GM18507 (cell line): ENCODE results near the gene SLC17A5.
"Not testable (repeated sequence)": the region's sequence is repeated elsewhere in the genome, so short reads cannot be mapped to it uniquely, and the experiment has no call there.

Experiments used
- DNase-seq: peaks from one replicate; pipeline ENCODE4 v3.0.0; 2011; ENCODE audit warnings: low read depth; ENCODE audit not compliant: insufficient read length; ENCODE audit errors: extremely low spot score
- FAIRE-seq: peaks from 2 replicates; lab custom pipeline; 2011; peaks lifted over from hg19 to GRCh38; lab: Jason Lieb, UNC

Gene SLC17A5

DNA sequence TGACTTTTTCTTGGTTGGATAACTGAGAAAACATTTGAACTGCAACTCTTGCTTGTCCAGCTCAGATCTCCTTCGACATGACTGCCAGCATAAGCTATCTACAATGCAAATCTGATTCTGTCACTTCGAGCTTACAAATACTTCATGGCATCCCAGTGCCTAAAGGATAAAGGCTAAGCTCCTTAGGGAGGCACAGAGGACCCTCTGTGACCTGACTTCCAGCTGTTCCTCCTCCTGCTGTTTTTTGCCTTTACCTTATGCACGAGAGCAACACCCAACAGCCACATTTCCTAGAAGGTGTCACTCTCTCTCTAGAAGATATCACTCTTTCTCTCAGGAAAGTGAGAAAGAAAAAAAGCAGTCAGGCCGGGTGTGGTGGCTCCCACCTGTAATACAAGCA is 23.4 kb downstream of the SLC17A5 start:
- DNase-seq (no peak), FAIRE-seq (no peak)

DNA sequence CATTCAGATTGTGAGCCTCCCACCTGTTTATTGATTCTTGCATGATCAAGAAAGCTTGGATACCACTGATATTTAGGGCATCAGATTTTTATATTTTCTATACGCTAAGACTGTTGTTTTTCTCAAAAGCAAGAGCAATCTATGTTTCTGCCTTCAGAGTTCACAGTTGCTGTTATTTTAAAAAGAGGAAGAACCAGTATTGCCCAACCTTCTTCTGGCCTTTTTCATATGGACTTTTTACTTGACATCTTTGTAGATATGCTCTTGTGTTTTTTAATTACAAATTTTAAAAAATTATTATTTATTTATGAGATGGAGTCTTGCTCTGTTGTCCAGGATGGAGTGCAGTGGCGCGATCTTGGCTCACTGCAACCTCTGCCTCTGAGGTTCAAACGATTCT is 28.9 kb downstream of the SLC17A5 start:
- DNase-seq (no peak), FAIRE-seq (no peak)

- DNase-seq, FAIRE-seq: not testable (repeated sequence)
These were observed 30.3 kb downstream of the SLC17A5 start for GRCh38 chr6:73623480-73623879.

DNA sequence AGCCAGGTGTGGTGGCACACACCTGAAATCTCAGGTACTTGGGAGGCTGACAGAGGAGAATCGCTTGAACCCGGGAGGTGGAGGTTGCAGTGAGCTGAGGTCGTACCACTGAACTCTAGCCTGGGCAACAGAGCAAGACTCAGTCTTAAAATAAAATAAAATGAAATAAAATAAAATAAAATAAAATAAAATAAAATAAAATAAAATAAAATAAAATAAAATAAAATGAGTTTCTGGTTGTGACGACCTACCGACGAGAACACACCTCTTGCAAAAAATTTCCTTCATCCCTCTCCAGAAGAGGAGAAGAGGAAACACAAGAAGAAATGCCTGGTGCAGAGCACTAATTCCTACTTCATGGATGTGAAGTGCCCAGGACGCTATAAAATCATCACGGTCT is 35.7 kb downstream of the SLC17A5 start:
- not testable (repeated sequence) for DNase-seq, FAIRE-seq

GRCh38 chr6:73614802-73615201 is 39.0 kb downstream of the SLC17A5 start:
- FAIRE-seq (no peak), DNase-seq (no peak)

DNA sequence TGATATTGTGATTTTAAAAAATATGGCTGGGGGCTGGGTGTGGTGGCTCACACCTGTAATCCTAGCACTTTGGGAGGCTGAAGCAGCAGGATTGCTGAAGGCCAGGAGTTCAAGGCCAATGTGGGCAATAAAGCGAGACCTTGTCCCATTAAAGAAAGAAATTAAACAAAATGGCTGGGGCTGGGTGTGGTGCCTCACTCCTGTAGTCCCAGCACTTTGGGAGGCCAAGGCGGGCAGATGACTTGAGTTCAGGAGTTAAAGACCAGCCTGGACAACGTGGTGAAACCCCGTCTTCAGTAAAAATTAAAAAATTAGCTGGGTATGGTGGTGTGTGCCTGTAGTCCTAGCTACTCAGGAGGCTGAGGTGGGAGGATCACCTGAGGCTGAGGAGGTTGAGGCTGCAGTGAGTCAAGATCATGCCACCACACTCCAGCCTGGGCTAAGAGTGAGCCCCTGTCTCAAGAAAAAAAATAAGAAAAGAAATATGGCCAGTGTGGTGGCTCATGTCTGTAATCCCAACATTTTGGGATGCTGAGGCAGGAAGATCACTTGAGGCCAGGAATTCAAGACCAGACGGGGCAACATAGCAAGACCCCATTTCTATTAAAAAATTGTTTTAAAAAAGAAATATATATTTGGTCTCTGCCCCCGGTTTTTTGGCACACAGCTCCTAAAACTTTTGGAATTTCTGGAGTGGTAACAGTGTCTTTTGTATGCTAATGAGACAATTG is 39.8 kb downstream of the SLC17A5 start:
- no peak for DNase-seq
- no peak for FAIRE-seq

DNA sequence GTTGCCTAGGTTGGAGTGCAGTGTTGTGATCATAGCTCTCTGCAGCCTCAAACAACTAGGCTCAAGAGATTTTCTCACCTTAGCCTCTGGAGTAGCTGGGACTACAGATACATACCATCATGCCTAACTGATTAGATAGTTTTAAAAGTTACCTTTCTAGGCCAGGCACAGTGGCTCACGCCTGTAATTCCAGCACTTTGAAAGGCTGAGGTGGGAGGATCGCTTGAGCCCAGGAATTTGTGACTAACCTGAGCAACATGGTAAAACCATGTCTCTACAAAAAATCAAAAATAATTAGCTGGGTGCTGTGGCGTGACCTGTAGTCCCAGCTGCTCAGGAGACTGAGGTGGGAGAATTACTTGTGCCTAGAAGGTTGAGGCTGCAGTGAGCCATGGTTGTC is 41.2 kb downstream of the SLC17A5 start:
- FAIRE-seq: no peak
- DNase-seq: no peak

DNA sequence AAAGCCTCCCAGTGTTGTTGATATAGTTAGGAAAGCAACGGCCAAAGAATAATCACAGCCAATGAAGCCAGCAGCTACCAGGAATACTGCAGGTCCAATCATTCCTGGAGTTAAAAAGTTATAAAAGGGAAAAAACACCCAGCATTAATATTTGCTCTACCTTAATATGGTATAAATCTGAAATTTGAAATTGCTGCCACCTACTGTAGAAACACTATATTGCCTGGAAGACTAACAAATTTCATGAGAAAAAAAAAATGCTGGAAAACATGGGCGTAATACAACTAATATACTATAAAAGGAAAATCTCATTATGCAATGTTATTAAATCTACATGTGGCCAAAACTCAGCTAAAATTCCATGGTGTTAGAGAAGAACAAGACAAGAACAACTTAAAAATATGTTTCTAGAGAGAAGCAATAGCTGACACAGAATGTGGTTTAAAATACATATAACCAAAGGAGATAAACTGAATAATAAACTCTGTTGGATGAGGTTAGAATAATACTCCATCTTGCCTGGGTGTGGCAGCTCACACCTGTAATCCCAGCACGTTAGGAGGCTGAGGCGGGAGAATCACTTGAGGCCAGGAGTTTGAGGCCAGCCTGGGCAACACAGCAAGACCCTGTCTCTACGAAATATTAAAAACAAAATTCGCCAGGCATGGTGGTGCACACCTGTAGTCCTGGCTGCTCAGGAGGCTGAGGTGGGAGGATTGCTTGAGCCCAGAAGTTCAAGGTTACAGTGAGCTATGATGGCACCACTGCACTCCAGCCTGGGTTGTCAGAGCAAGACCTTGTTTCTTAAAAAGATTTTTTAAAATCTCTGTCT is 43.1 kb downstream of the SLC17A5 start:
- peak; percentile 35 for FAIRE-seq

GRCh38 chr6:73608761-73609160 is 45.0 kb downstream of the SLC17A5 start:
- no peak for DNase-seq
- FAIRE-seq: no peak

More for the DNA sequence above, 43.1 kb downstream of the SLC17A5 start:
- no peak for DNase-seq

DNA sequence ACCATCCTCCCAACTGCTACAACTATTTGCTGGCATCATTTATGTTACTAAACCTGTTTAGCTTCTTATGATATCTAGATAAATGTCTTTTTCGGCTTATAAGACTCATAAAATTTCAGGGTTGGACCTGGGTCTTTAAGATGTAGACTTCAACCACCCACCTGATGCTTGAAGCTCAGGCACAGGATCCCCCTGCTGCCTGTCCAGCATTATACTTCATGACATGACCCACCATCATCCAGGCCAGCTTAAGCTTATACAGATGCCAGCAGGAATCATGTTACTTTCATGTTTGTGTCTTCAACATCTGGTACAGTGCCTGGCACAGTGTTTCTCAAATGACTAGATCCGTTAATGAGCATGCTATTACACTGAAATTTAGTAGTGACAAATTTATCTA is 47.4 kb downstream of the SLC17A5 start:
- FAIRE-seq (no peak), DNase-seq (no peak)

- DNase-seq (no peak), FAIRE-seq (no peak)
These were observed 49.3 kb downstream of the SLC17A5 start for GRCh38 chr6:73604461-73604860.

GRCh38 chr6:73604020-73604419 is 49.8 kb downstream of the SLC17A5 start:
- FAIRE-seq (no peak), DNase-seq (no peak)

- DNase-seq (no peak), FAIRE-seq (no peak)
These were observed 67.3 kb downstream of the SLC17A5 start for GRCh38 chr6:73586416-73586974.

DNA sequence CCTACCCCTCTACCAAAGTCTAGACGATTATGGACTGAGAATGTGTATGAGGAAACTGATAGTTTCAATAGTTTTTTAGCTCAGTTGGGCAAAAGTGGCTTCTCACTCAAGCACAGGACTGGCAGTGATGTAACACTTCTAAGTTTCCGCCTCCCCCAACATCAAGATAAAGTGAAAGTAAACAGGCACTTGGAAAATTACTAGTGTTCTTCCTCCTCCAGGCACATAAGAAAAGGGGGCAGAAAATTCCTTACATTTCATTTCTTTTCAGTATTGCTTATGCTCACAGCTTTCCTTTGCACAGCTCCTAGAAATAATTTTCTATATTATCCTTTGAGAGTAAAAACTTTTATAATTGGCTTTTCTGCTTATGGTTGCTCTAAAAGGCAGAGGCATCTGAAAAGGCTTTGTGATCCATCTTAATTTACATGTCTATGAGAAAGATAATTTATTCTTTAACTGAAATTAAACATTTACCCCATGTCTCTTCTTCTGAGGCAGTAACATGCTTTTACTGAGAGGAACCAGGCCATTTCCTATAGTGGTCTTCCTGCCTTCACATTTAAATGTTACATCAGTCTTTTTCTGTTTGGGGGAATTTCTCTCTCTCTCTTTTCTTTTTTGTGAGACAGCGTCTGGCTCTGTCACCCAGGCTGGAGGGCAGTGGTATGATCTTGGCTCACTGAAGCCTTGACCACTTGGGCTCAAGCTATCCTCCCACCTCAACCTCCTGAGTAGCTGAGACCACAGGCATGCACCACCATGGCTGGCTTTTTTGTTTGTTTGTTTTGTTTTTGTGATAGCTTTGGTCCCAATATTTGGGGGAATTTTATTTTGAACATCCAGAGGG is 68.0 kb downstream of the SLC17A5 start:
- FAIRE-seq: peak; percentile 89
- peak; percentile 37 for DNase-seq

- no peak for FAIRE-seq
- DNase-seq: no peak
These were observed 72.5 kb downstream of the SLC17A5 start for GRCh38 chr6:73581293-73581692.

DNA sequence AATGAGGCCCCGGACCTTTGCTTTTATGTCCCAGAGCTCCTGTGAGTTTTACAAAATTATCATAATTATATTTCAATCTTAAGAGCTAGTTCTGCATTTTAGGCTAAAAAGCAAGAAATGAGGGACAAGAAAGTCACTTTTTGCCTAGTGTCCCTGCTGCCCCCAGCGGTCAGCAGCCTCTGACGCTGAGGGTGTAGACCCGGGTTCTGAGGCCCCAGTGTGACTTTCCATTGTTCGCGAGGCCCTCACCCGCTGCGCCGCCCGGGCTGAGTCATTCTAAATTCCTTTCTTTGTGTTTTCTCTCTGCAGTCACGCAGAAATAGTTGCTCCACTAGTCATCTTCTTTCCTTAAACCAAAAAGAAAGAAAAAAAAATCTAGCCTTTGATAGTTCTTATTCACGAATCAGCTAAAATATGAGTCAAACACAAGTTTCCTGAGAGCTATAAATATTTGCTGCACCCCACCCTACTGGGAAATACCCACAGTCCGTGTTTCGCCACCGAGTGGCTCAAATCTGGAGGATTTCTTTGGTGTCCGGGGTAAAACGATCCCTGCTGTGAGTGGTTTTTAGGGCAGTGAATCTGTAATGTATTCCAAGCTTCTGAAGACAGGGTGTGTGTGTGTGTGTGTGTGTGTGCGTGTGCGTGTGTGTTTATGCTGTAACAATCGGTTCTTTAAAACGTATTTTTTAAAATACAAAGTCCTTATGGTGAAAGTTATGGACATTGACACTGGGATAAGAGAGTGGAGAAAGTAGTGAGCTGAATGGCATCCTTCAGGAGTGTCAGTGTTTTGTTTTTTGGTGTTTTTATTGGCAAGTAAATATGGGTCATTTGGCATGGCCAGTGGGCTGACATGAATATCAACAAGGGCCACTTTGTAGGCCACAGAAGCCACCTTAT is 73.3 kb downstream of the SLC17A5 start:
- DNase-seq (peak; percentile 53), FAIRE-seq (peak; percentile 77)

GRCh38 chr6:73579851-73580246 is 73.9 kb downstream of the SLC17A5 start:
- FAIRE-seq (no peak), DNase-seq (no peak)

DNA sequence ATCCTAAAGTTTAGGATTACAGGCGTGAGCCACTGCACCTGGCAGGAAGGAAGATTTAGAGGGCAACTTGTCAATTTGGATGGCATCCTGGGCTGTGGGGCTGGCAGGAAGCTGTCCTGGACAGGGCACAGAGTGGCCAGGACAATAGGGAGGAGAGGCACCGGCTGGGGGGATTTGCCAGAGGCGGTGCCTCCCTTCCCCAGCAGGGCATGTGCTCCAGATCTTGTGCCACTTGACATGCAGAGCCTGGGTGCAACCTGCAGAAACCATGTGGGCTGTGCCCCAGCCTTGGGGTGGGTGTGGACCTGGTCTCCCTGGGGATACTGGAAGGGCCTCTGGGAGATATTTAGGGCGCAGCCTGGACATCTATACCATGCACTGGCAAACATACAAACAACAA is 74.4 kb downstream of the SLC17A5 start:
- FAIRE-seq (no peak), DNase-seq (no peak)

DNA sequence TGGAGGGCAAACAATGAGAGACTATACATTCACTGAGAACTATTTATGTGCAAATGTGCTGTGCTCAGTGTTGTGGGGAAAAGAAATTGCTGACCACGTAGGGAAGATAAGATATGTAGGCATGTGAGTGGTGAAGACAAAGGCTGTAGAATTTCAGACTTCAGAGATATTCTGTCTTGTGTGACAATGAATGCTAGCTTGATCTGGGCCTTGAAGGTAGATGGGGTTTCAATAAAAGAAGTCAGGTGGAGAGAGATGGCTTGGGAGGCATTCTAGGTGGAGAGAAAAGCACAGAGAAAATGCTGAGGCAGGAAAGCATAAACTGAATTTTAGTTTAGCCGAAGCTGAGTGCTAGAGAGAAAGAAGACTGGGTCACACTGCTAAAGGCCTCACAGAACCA is 76.1 kb downstream of the SLC17A5 start:
- no peak for DNase-seq
- no peak for FAIRE-seq
